PC-3 (cell line): ENCODE data around the gene CNN3. TPM values are rescaled to one million over a fixed set of nuclear protein-coding genes. Genes with fewer than 3 reads are reported as not detected.
A peak's percentile ranks its signal among the peaks of the same experiment; 100 is the strongest.

Source experiments
- ATAC-seq: fragments of 200-7000 bp; cut with Tn5 transposase; 2 replicates; pipeline ENCODE4 v1.9.1; 2020; ENCODE audit warnings: mild to moderate bottlenecking, moderate library complexity
- BruUV-seq: library from RNA; stranded (reverse); fragments of 400-500 nt; replicated peaks from 2 replicates; lab custom pipeline; 2021; lab: Mats Ljungman, UMichigan
- CTCF ChIA-PET: fragments of 300-600 bp; sonication (Branson Sonifier 250); formaldehyde crosslinking; loops from one replicate; lab custom pipeline; 2022; ENCODE audit warnings: antibody characterized with exemption; lab: Charles Lee
- POLR2A ChIA-PET: fragments of 300-600 bp; sonication (Branson Sonifier 250); formaldehyde crosslinking; loops from one replicate; lab custom pipeline; 2022; ENCODE audit warnings: antibody characterized with exemption; ENCODE audit not compliant: unreplicated experiment; lab: Charles Lee
- DNase-seq: peaks from one replicate; pipeline ENCODE4 v3.0.0-alpha.2; 2015
- H2AFZ ChIP-seq: fragments of 300-600 bp; sonication (generic); 2 replicates; pipeline ENCODE4 v1.6.0; 2016; ENCODE audit warnings: antibody characterized with exemption, low read length
- H3F3A ChIP-seq: fragments of 300-600 bp; sonication (generic); one replicate; pipeline ENCODE4 v1.6.0; 2017; ENCODE audit warnings: antibody characterized with exemption, low read length, control low read depth, mild to moderate bottlenecking; ENCODE audit not compliant: unreplicated experiment
- H3K27ac ChIP-seq: fragments of 300-600 bp; sonication (generic); 2 replicates; pipeline ENCODE4 v1.5.1; 2016; ENCODE audit warnings: mild to moderate bottlenecking, low read length
- H3K27me3 ChIP-seq: fragments of 300-600 bp; sonication (generic); 2 replicates; pipeline ENCODE4 v1.6.1; 2016; ENCODE audit warnings: low read length, mixed read lengths
- H3K36me3 ChIP-seq: fragments of 300-600 bp; sonication (generic); 2 replicates; pipeline ENCODE4 v1.6.1; 2016; ENCODE audit warnings: low read depth, mixed run types, low read length, mixed read lengths
- H3K4me1 ChIP-seq: fragments of 300-600 bp; sonication (generic); 2 replicates; pipeline ENCODE4 v1.5.1; 2016; ENCODE audit warnings: low read length; ENCODE audit not compliant: insufficient read depth
- H3K4me2 ChIP-seq: fragments of 300-600 bp; sonication (generic); 2 replicates; pipeline ENCODE4 v1.6.0; 2016; ENCODE audit warnings: low read length
- H3K4me3 ChIP-seq: fragments of 300-600 bp; sonication (generic); 2 replicates; pipeline ENCODE4 v1.5.1; 2016; ENCODE audit warnings: mild to moderate bottlenecking, low read length, mixed read lengths
- H3K79me2 ChIP-seq: fragments of 300-600 bp; sonication (generic); 2 replicates; pipeline ENCODE4 v1.6.1; 2017; ENCODE audit warnings: low read length, mixed read lengths
- H3K9ac ChIP-seq: fragments of 300-600 bp; sonication (generic); 2 replicates; pipeline ENCODE4 v1.6.0; 2016; ENCODE audit warnings: mild to moderate bottlenecking, low read length
- H3K9me2 ChIP-seq: fragments of 300-600 bp; sonication (generic); replicated peaks from 2 replicates; pipeline ENCODE4 v1.6.1; 2016; ENCODE audit warnings: mixed run types, low read length, mixed read lengths
- H3K9me3 ChIP-seq: fragments of 300-600 bp; sonication (generic); 2 replicates; pipeline ENCODE4 v1.6.1; 2016; ENCODE audit warnings: low read length, mixed read lengths
- H4K20me1 ChIP-seq: fragments of 300-600 bp; sonication (generic); 2 replicates; pipeline ENCODE4 v1.6.1; 2016; ENCODE audit warnings: low read length, mixed read lengths
- CTCF ChIP-seq: fragments of 300-600 bp; sonication (generic); conservative IDR thresholded peaks from 2 replicates; pipeline ENCODE4 v1.5.1; 2017; ENCODE audit warnings: antibody characterized with exemption, low read depth, mild to moderate bottlenecking, low read length
- EZH2 ChIP-seq: fragments of 300-600 bp; sonication (generic); IDR thresholded peaks from one replicate; pipeline ENCODE4 v1.6.1; 2017; ENCODE audit warnings: antibody characterized with exemption, mild to moderate bottlenecking, low read length; ENCODE audit not compliant: unreplicated experiment
- EZH2phosphoT487 ChIP-seq: fragments of 300-600 bp; sonication (generic); IDR thresholded peaks from 2 replicates; pipeline ENCODE4 v1.6.1; 2018; ENCODE audit warnings: mild to moderate bottlenecking, antibody characterized with exemption, low read length, borderline replicate concordance
- intact Hi-C: fragments of 100-400 bp; cut with micrococcal nuclease; formaldehyde crosslinking; loops from 2 replicates; pipeline ENCODE4 v1.9.0; 2023
- total RNA-seq: library from RNA; depleted of rRNA; stranded (reverse); fragments of >200 nt; gene quantifications from 2 replicates; pipeline ENCODE4 v1.2.3, GENCODE V29; 2014

CNN3 gene
- total RNA-seq, 1 experiment from 2014 or later, result 323 TPM

GRCh38 chr1:94935476-94935875 lies 8.6 kb upstream of the CNN3 start:
- DNase-seq (no peak), ATAC-seq (no peak)
- BruUV-seq, result no TSS peak
- Histone ChIP-seq H3K9ac (no peak overlapping the region), H4K20me1 (no peaks in the 10 kb centered on the region), H3K36me3 (no peaks in the 10 kb centered on the region), H3K4me2 (no peak overlapping the region), H3F3A (no peaks in the 10 kb centered on the region), H3K9me2 (no peaks in the 10 kb centered on the region), H3K9me3 (no peaks in the 10 kb centered on the region), H3K4me1 (0 out of 2 replicates have a peak, but pooled peaks cover 4% of the 10 kb centered on the region), H3K27me3 (no peaks in the 10 kb centered on the region), H2AFZ (no peak overlapping the region), H3K4me3 (no peak overlapping the region), H3K27ac (no peak overlapping the region), H3K79me2 (no peaks in the 10 kb centered on the region)
- CTCF ChIA-PET, result no interaction called here
- POLR2A ChIA-PET, result no interaction called here
- TF ChIP-seq EZH2 (no peak), CTCF (no peak), EZH2phosphoT487 (no peak)
- intact Hi-C loops, result loop anchor here (5.0 kb wide), 1 partner anchor 47 kb away; no protein-coding TSS in a partner anchor

- H3K27me3 ChIP-seq, result no peaks in the 10 kb centered on the region
- no peaks in the 10 kb centered on the region for H3K9me3 ChIP-seq
- no peak overlapping the region for H3K27ac ChIP-seq
- CTCF ChIA-PET, result no interaction called here
- H3K36me3 ChIP-seq, result no peaks in the 10 kb centered on the region
- intact Hi-C loops, result loop anchor here (5.0 kb wide), 1 partner anchor 47 kb away; no protein-coding TSS in a partner anchor
- H3K9me2 ChIP-seq, result no peaks in the 10 kb centered on the region
- no peak for DNase-seq
- H3K9ac ChIP-seq, result no peak overlapping the region
- no peak overlapping the region for H3K4me3 ChIP-seq
- H4K20me1 ChIP-seq, result no peaks in the 10 kb centered on the region
- no peak overlapping the region for H2AFZ ChIP-seq
- no peak overlapping the region for H3K4me2 ChIP-seq
- BruUV-seq, result no TSS peak
- peak; percentile 40; the same call in 1 of the 2 replicates for ATAC-seq
- H3F3A ChIP-seq, result no peaks in the 10 kb centered on the region
- H3K79me2 ChIP-seq, result no peaks in the 10 kb centered on the region
- TF ChIP-seq CTCF (no peak), EZH2phosphoT487 (no peak), EZH2 (no peak)
- H3K4me1 ChIP-seq, result 0 out of 2 replicates have a peak, but pooled peaks cover 4% of the 10 kb centered on the region
- POLR2A ChIA-PET, result no interaction called here
These were observed 8.1 kb upstream of the CNN3 start for GRCh38 chr1:94935034-94935433.

- CTCF ChIA-PET, result no interaction called here
These were observed 7.6 kb upstream of the CNN3 start for GRCh38 chr1:94934551-94934950.

More at GRCh38 chr1:94934551-94934950, 7.6 kb upstream of the CNN3 start:
- H3K4me1 ChIP-seq, result 0 out of 2 replicates have a peak, but pooled peaks cover 4% of the 10 kb centered on the region
- DNase-seq (no peak), ATAC-seq (no peak)
- no peaks in the 10 kb centered on the region for H3K79me2 ChIP-seq
- intact Hi-C loops, result no loop called here
- H3K9me3 ChIP-seq, result no peaks in the 10 kb centered on the region
- no peaks in the 10 kb centered on the region for H3K9me2 ChIP-seq
- no peaks in the 10 kb centered on the region for H3F3A ChIP-seq
- no peak overlapping the region for H3K4me2 ChIP-seq
- H4K20me1 ChIP-seq, result no peaks in the 10 kb centered on the region
- no peak overlapping the region for H2AFZ ChIP-seq
- BruUV-seq, result no TSS peak
- H3K4me3 ChIP-seq, result no peak overlapping the region
- no peak for TF ChIP-seq CTCF
- no peak for TF ChIP-seq EZH2phosphoT487
- TF ChIP-seq EZH2, result no peak
- H3K27ac ChIP-seq, result no peak overlapping the region
- H3K9ac ChIP-seq, result no peak overlapping the region
- H3K27me3 ChIP-seq, result no peaks in the 10 kb centered on the region
- POLR2A ChIA-PET, result no interaction called here
- H3K36me3 ChIP-seq, result no peaks in the 10 kb centered on the region
